Hepatocyte (in vitro differentiated cells): ENCODE data around the gene NKX1-1. TPM values are rescaled to one million over a fixed set of nuclear protein-coding genes. Genes with fewer than 3 reads are reported as not detected.

ENCODE experiments used
- DNase-seq: peaks from one replicate; pipeline ENCODE4 v3.0.0-alpha.2; 2016; ENCODE audit warnings: low spot score
- H2AFZ ChIP-seq: fragments of 200-600 bp; sonication (generic); 2 replicates; pipeline ENCODE4 v1.6.0; 2016; ENCODE audit warnings: antibody characterized with exemption, mild to moderate bottlenecking
- H3K27ac ChIP-seq: fragments of 200-600 bp; sonication (generic); 2 replicates; pipeline ENCODE4 v1.5.1; 2016; ENCODE audit warnings: mild to moderate bottlenecking
- H3K27me3 ChIP-seq: fragments of 200-600 bp; sonication (generic); 2 replicates; pipeline ENCODE4 v1.6.1; 2016
- H3K36me3 ChIP-seq: fragments of 200-600 bp; sonication (generic); replicated peaks from 2 replicates; pipeline ENCODE4 v1.5.1; 2016; ENCODE audit warnings: low read depth; ENCODE audit not compliant: insufficient read depth
- H3K4me1 ChIP-seq: fragments of 200-600 bp; sonication (generic); 2 replicates; pipeline ENCODE4 v1.5.1; 2016; ENCODE audit warnings: mild to moderate bottlenecking, moderate library complexity; ENCODE audit not compliant: insufficient read depth
- H3K4me2 ChIP-seq: fragments of 200-600 bp; sonication (generic); 2 replicates; pipeline ENCODE4 v1.6.0; 2016
- H3K4me3 ChIP-seq: fragments of 200-600 bp; sonication (generic); 2 replicates; pipeline ENCODE4 v1.5.1; 2016; ENCODE audit warnings: mild to moderate bottlenecking
- H3K79me2 ChIP-seq: fragments of 200-600 bp; sonication (generic); 2 replicates; pipeline ENCODE4 v1.6.0; 2017; ENCODE audit warnings: mild to moderate bottlenecking
- H3K9me2 ChIP-seq: fragments of 200-600 bp; sonication (generic); replicated peaks from 2 replicates; pipeline ENCODE4 v1.6.0; 2017; ENCODE audit warnings: mild to moderate bottlenecking; ENCODE audit not compliant: insufficient read depth
- H3K9me3 ChIP-seq: fragments of 200-600 bp; sonication (generic); 2 replicates; pipeline ENCODE4 v1.5.1; 2016; ENCODE audit warnings: low read depth, mild to moderate bottlenecking
- H4K20me1 ChIP-seq: fragments of 200-600 bp; sonication (generic); 2 replicates; pipeline ENCODE4 v1.6.0; 2016; ENCODE audit warnings: mild to moderate bottlenecking; ENCODE audit not compliant: insufficient read depth, poor library complexity, severe bottlenecking
- EZH2 ChIP-seq: fragments of 200-600 bp; sonication (generic); IDR thresholded peaks from 2 replicates; pipeline ENCODE4 v1.6.1; 2016; ENCODE audit warnings: antibody characterized with exemption, mild to moderate bottlenecking, borderline replicate concordance
- EZH2phosphoT487 ChIP-seq: fragments of 200-600 bp; sonication (generic); IDR thresholded peaks from one replicate; pipeline ENCODE4 v1.6.1; 2018; ENCODE audit warnings: antibody characterized with exemption, mild to moderate bottlenecking, low read depth, moderate library complexity; ENCODE audit not compliant: unreplicated experiment, severe bottlenecking
- WGBS: methylation state at CpG from one replicate; pipeline ENCODE4 v1.1.6; 2016; ENCODE audit warnings: low lambda C conversion rate; ENCODE audit errors: missing lambda C conversion rate; 5-methylcytosine and 5-hydroxymethylcytosine counted together
- polyA plus RNA-seq: library from polyadenylated mRNA; unstranded; fragments of >200 nt; fragmentation: Nextera tagmentation; extraction: Ambion mirVana; gene quantifications from 2 replicates; pipeline ENCODE4 v1.2.1, GENCODE V29; 2016
- total RNA-seq: library from RNA; depleted of rRNA; stranded (reverse); fragments of >200 nt; gene quantifications from 2 replicates; pipeline ENCODE4 v1.2.3, GENCODE V29; 2014
- TF ChIP-seq, protein P1 (sequence below): fragments of 200-600 bp; sonication (generic); IDR thresholded peaks from 2 replicates; pipeline ENCODE4 v1.5.1; 2016; ENCODE audit warnings: antibody characterized with exemption, mild to moderate bottlenecking; ENCODE audit not compliant: poor library complexity

The NKX1-1 gene
- total and polyA plus RNA-seq, 2 experiments from 2014 or later: not detected

DNA sequence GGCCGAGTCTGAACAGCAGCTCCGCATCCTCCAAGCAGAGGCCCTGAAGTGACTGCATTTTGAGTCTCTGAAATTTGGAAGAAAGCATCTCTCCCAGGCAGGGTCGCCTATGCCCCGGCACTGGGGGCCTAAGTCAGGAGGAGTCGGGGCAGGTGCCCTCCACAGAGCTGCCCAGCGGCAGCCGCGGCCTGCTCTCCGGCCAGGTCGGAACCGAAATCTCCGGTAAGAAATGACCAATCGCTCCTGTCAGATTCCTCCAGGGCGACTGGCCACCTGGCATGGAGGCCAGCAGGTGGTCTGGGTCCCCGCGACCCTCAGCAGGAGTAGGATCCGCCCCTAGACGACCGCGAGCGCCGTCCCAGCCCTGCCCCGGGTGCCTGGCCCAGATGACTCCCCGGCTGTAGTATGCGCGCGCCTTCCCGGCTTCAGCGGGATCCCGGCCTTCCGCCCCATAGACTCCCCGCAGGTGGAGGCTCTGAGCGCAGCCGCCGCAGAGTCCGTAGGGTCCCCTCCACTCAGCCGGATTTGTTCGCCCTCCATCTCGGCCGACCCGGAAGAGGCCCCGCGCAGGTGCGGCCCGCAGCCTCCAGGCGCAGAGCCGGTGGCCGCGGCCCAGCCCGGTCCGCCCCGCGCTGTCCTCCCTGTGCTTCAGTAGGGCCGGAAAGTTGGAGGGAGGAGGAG, 1.5 kb downstream of the NKX1-1 start:
- TF ChIP-seq EZH2 (peak; percentile 29), EZH2phosphoT487 (no peak)
- TF ChIP-seq, protein P1, sequence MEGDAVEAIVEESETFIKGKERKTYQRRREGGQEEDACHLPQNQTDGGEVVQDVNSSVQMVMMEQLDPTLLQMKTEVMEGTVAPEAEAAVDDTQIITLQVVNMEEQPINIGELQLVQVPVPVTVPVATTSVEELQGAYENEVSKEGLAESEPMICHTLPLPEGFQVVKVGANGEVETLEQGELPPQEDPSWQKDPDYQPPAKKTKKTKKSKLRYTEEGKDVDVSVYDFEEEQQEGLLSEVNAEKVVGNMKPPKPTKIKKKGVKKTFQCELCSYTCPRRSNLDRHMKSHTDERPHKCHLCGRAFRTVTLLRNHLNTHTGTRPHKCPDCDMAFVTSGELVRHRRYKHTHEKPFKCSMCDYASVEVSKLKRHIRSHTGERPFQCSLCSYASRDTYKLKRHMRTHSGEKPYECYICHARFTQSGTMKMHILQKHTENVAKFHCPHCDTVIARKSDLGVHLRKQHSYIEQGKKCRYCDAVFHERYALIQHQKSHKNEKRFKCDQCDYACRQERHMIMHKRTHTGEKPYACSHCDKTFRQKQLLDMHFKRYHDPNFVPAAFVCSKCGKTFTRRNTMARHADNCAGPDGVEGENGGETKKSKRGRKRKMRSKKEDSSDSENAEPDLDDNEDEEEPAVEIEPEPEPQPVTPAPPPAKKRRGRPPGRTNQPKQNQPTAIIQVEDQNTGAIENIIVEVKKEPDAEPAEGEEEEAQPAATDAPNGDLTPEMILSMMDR: no peak
- no peaks in the 10 kb centered on the region for H3K79me2 ChIP-seq
- no peaks in the 10 kb centered on the region for H3K9me3 ChIP-seq
- no peak overlapping the region for H3K4me2 ChIP-seq
- H3K4me1 ChIP-seq: no peaks in the 10 kb centered on the region
- no peaks in the 10 kb centered on the region for H4K20me1 ChIP-seq
- peaks cover 64% of the 10 kb centered on the region for H3K27me3 ChIP-seq
- no peak for DNase-seq
- WGBS: 54% methylated on average over 50 of the region's 54 CpGs
- no peaks in the 10 kb centered on the region for H3K9me2 ChIP-seq
- no peak overlapping the region for H3K4me3 ChIP-seq
- no peaks in the 10 kb centered on the region for H3K36me3 ChIP-seq
- no peak overlapping the region for H2AFZ ChIP-seq
- H3K27ac ChIP-seq: no peak overlapping the region

DNA sequence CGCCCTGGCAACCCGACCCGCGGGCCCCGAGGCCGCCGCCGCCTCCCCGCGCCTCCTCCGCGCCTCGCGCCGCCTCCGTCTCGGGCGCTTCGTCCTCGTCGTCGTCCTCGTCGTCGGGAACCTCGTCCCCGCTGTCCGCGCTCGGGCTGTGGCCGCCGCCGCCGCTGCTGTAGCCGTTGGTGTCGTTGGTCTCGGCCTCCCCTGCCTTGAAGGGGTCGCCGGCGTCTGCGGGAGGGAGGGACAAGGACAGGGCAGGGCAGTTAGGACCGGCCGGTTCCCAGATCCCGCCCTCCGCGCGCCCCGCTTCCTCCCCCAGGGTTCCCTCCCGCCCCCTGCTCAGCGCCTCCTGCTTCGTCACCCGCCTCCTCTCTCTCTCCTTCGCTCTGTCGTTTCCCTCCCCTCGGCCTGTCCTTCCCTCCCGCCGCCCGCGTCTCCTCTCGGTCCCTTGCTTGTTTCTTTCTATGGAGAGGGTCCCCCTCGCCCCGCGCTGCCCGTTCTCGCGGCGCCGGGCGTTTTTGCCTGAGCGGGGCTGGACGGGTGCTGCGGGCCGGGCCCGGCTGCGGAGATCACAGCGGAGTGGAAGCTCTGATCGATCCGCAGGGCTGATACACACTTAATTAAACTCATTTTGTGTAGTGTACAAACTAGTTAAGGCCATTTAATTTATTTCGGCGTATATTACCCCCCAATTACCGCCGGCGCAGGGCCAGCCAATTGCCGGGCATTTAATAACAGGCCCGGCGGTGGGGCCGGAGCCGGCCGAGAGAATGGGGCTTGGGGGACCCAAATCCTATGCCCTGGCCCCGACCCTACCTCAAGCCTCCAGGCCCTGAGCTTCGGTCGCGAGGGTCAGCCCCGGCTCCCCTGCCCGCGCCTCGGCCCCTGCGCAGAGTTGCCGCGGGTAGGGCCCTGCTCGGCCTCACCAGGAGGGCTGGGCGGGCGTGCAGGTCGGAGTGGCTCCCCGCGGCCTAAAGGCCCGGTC, 2.4 kb downstream of the NKX1-1 start:
- no peaks in the 10 kb centered on the region for H3K79me2 ChIP-seq
- TF ChIP-seq, protein P1: no peak
- TF ChIP-seq EZH2: peak; percentile 22
- peak; percentile 69 for TF ChIP-seq EZH2phosphoT487
- H3K4me1 ChIP-seq: no peaks in the 10 kb centered on the region
- DNase-seq: peak; percentile 5
- H3K27ac ChIP-seq: no peak overlapping the region
- no peaks in the 10 kb centered on the region for H4K20me1 ChIP-seq
- no peaks in the 10 kb centered on the region for H3K9me3 ChIP-seq
- 68% methylated on average over 80 of the region's 107 CpGs for WGBS
- no peaks in the 10 kb centered on the region for H3K9me2 ChIP-seq
- no peak overlapping the region for H3K4me3 ChIP-seq
- H2AFZ ChIP-seq: no peak overlapping the region
- H3K36me3 ChIP-seq: no peaks in the 10 kb centered on the region
- peaks cover 57% of the 10 kb centered on the region for H3K27me3 ChIP-seq
- no peak overlapping the region for H3K4me2 ChIP-seq

DNA sequence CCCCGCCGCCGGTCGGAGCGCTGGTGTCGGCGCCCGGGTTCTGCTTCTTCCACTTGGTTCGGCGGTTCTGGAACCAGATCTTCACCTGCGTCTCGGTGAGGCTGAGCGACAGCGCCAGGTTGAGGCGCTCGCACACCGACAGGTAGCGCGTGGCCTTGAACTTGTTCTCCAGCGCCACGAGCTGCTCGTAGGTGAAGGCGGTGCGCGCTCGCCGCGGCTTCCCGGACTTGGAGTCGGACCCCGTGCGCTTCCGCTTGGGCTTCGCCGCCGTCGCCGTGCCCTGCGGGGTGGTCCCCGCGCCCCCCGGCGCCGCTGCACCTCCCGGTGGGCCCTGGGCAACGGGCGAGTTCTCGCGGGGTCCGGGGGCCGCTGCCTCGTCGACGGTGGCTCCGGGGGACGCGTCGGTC, 3.1 kb downstream of the NKX1-1 start:
- WGBS: 48% methylated on average over 31 of the region's 58 CpGs
- Histone ChIP-seq H3K4me1 (no peaks in the 10 kb centered on the region), H3K79me2 (no peaks in the 10 kb centered on the region), H3K9me2 (no peaks in the 10 kb centered on the region), H2AFZ (no peak overlapping the region), H4K20me1 (no peaks in the 10 kb centered on the region), H3K36me3 (no peaks in the 10 kb centered on the region), H3K27me3 (peaks cover 50% of the 10 kb centered on the region), H3K4me3 (no peak overlapping the region), H3K27ac (no peak overlapping the region), H3K4me2 (no peak overlapping the region), H3K9me3 (no peaks in the 10 kb centered on the region)
- TF ChIP-seq EZH2phosphoT487: no peak
- no peak for TF ChIP-seq EZH2
- TF ChIP-seq, protein P1: no peak
- peak; percentile 3 for DNase-seq
